Neural progenitor cell (in vitro differentiated cells): ENCODE measurements around the gene OR13C9. TPM values are rescaled to one million over a fixed set of nuclear protein-coding genes. Genes with fewer than 3 reads are reported as not detected.
A peak's percentile ranks its signal among the peaks of the same experiment; 100 is the strongest.

Source experiments
- DNase-seq: peaks from one replicate; pipeline ENCODE4 v3.0.0-alpha.2; 2016; ENCODE audit warnings: low spot score
- H2AFZ ChIP-seq: fragments of 200-600 bp; sonication (generic); replicated peaks from 2 replicates; pipeline ENCODE4 v1.6.1; 2016; ENCODE audit warnings: antibody characterized with exemption
- H3F3A ChIP-seq: fragments of 200-600 bp; sonication (generic); 2 replicates; pipeline ENCODE4 v1.6.1; 2016; ENCODE audit warnings: antibody characterized with exemption, low read depth
- H3K27ac ChIP-seq: fragments of 200-600 bp; sonication (generic); 2 replicates; pipeline ENCODE4 v1.5.1; 2016; ENCODE audit warnings: mild to moderate bottlenecking
- H3K27me3 ChIP-seq: fragments of 200-600 bp; sonication (generic); 2 replicates; pipeline ENCODE4 v1.6.1; 2016; ENCODE audit warnings: mild to moderate bottlenecking, moderate library complexity
- H3K36me3 ChIP-seq: fragments of 200-600 bp; sonication (generic); 2 replicates; pipeline ENCODE4 v1.5.1; 2016
- H3K4me1 ChIP-seq: fragments of 200-600 bp; sonication (generic); 2 replicates; pipeline ENCODE4 v1.6.1; 2016; ENCODE audit warnings: mixed run types
- H3K4me2 ChIP-seq: fragments of 200-600 bp; sonication (generic); 2 replicates; pipeline ENCODE4 v1.6.1; 2016
- H3K4me3 ChIP-seq: fragments of 200-600 bp; sonication (generic); 2 replicates; pipeline ENCODE4 v1.5.1; 2016
- H3K79me2 ChIP-seq: fragments of 200-600 bp; sonication (generic); 2 replicates; pipeline ENCODE4 v1.6.1; 2016; ENCODE audit warnings: low read depth
- H3K9ac ChIP-seq: fragments of 200-600 bp; sonication (generic); 2 replicates; pipeline ENCODE4 v1.6.1; 2016
- H3K9me3 ChIP-seq: fragments of 200-600 bp; sonication (generic); 2 replicates; pipeline ENCODE4 v1.5.1; 2016; ENCODE audit warnings: low read depth
- H4K20me1 ChIP-seq: fragments of 200-600 bp; sonication (generic); 2 replicates; pipeline ENCODE4 v1.6.1; 2016; ENCODE audit warnings: low read depth
- H3K27ac Mint-ChIP-seq: 3 replicates; pipeline ENCODE4 v1.8.0; 2021; ENCODE audit warnings: mixed read lengths
- H3K27me3 Mint-ChIP-seq: 2 replicates; pipeline ENCODE4 v1.8.0; 2022; ENCODE audit warnings: low read depth, mild to moderate bottlenecking, inconsistent platforms, moderate library complexity, mixed read lengths; ENCODE audit not compliant: insufficient read depth
- H3K36me3 Mint-ChIP-seq: 3 replicates; pipeline ENCODE4 v1.8.0; 2021; ENCODE audit warnings: mixed read lengths
- H3K4me1 Mint-ChIP-seq: 3 replicates; pipeline ENCODE4 v1.8.0; 2021; ENCODE audit warnings: mixed read lengths
- H3K4me3 Mint-ChIP-seq: 3 replicates; pipeline ENCODE4 v1.8.0; 2021; ENCODE audit warnings: mild to moderate bottlenecking, moderate library complexity, mixed read lengths
- H3K9me3 Mint-ChIP-seq: 3 replicates; pipeline ENCODE4 v1.8.0; 2020; ENCODE audit warnings: mixed read lengths
- CTCF ChIP-seq: fragments of 200-600 bp; sonication (generic); IDR thresholded peaks from 2 replicates; pipeline ENCODE4 v1.5.1; 2017; ENCODE audit warnings: antibody characterized with exemption, mild to moderate bottlenecking
- EZH2 ChIP-seq: fragments of 200-600 bp; sonication (generic); IDR thresholded peaks from 2 replicates; pipeline ENCODE4 v1.6.1; 2017; ENCODE audit warnings: antibody characterized with exemption, mild to moderate bottlenecking, moderate library complexity
- EZH2phosphoT487 ChIP-seq: fragments of 200-600 bp; sonication (generic); IDR thresholded peaks from 2 replicates; pipeline ENCODE4 v1.6.1; 2017; ENCODE audit warnings: antibody characterized with exemption
- total RNA-seq: library from RNA; depleted of rRNA; stranded (reverse); fragments of >200 nt; gene quantifications from 2 replicates; pipeline ENCODE4 v1.2.3, GENCODE V29; 2015; ENCODE audit warnings: low replicate concordance

Gene OR13C9
- total RNA-seq: not detected in 2 replicates

- H3K27ac ChIP-seq: no peak within 1 kb of the TSS
- TF ChIP-seq EZH2phosphoT487 (no peak), EZH2 (no peak), CTCF (no peak)
- no peaks in the 10 kb centered on the region for H3F3A ChIP-seq
- Mint-ChIP-seq H3K27me3 (no peaks in the 10 kb centered on the region), H3K9me3 (no peaks in the 10 kb centered on the region), H3K27ac (no peak within 1 kb of the TSS), H3K4me1 (no peaks in the 10 kb centered on the region), H3K36me3 (no peaks in the 10 kb centered on the region), H3K4me3 (no peak within 1 kb of the TSS)
- no peaks in the 10 kb centered on the region for H3K4me1 ChIP-seq
- no peak within 1 kb of the TSS for H2AFZ ChIP-seq
- no peak within 1 kb of the TSS for H3K4me2 ChIP-seq
- no peaks in the 10 kb centered on the region for H3K27me3 ChIP-seq
- H3K36me3 ChIP-seq: no peaks in the 10 kb centered on the region
- no peaks in the 10 kb centered on the region for H4K20me1 ChIP-seq
- H3K9ac ChIP-seq: no peak within 1 kb of the TSS
- DNase-seq: no peak
- H3K79me2 ChIP-seq: no peaks in the 10 kb centered on the region
- no peak within 1 kb of the TSS for H3K4me3 ChIP-seq
- H3K9me3 ChIP-seq: no peaks in the 10 kb centered on the region
Observed at GRCh38 chr9:104618104-104618503, at the start of gene OR13C9. OR13C9 (minus strand) TSS chr9:104618204; CDS start chr9:104618204, 0 bp downstream.

- no peaks in the 10 kb centered on the region for H3K27me3 Mint-ChIP-seq
- Histone ChIP-seq H3K36me3 (no peaks in the 10 kb centered on the region), H3K27ac (no peak overlapping the region), H3K27me3 (no peaks in the 10 kb centered on the region), H3K4me1 (peaks cover 15% of the 10 kb centered on the region), H2AFZ (no peak overlapping the region), H4K20me1 (no peaks in the 10 kb centered on the region), H3F3A (no peaks in the 10 kb centered on the region), H3K79me2 (no peaks in the 10 kb centered on the region), H3K9ac (no peak overlapping the region), H3K9me3 (no peaks in the 10 kb centered on the region), H3K4me3 (no peak overlapping the region), H3K4me2 (no peak overlapping the region)
- no peak overlapping the region for H3K27ac Mint-ChIP-seq
- peaks cover 3% of the 10 kb centered on the region for H3K9me3 Mint-ChIP-seq
- H3K4me1 Mint-ChIP-seq: peaks cover 4% of the 10 kb centered on the region
- H3K4me3 Mint-ChIP-seq: no peak overlapping the region
- TF ChIP-seq EZH2phosphoT487: no peak
- no peak for TF ChIP-seq CTCF
- no peak for TF ChIP-seq EZH2
- DNase-seq: peak; percentile 3
- no peaks in the 10 kb centered on the region for H3K36me3 Mint-ChIP-seq
Observed at GRCh38 chr9:104658496-104659195, 40.6 kb upstream of the OR13C9 start.

GRCh38 chr9:104635456-104635855 lies 17.5 kb upstream of the OR13C9 start:
- Histone ChIP-seq H3K27me3 (no peaks in the 10 kb centered on the region), H2AFZ (no peak overlapping the region), H3F3A (no peaks in the 10 kb centered on the region), H3K36me3 (no peaks in the 10 kb centered on the region), H3K9ac (no peak overlapping the region), H3K79me2 (no peaks in the 10 kb centered on the region), H3K4me2 (no peak overlapping the region), H4K20me1 (no peaks in the 10 kb centered on the region), H3K4me3 (no peak overlapping the region), H3K4me1 (no peaks in the 10 kb centered on the region), H3K27ac (no peak overlapping the region), H3K9me3 (no peaks in the 10 kb centered on the region)
- DNase-seq: no peak
- no peaks in the 10 kb centered on the region for H3K27me3 Mint-ChIP-seq
- peaks cover 9% of the 10 kb centered on the region for H3K9me3 Mint-ChIP-seq
- TF ChIP-seq EZH2phosphoT487 (no peak), CTCF (no peak), EZH2 (no peak)
- H3K27ac Mint-ChIP-seq: no peak overlapping the region
- no peaks in the 10 kb centered on the region for H3K36me3 Mint-ChIP-seq
- H3K4me3 Mint-ChIP-seq: no peak overlapping the region
- no peaks in the 10 kb centered on the region for H3K4me1 Mint-ChIP-seq
